GM10266 (cell line): ENCODE measurements around the gene GET4.

Experiments
- DNase-seq: peaks from one replicate; pipeline ENCODE4 v3.0.0; 2012; ENCODE audit errors: extremely low spot score
- CTCF ChIP-seq: IDR thresholded peaks from 2 replicates; pipeline ENCODE4 v1.5.1; 2012; ENCODE audit warnings: mild to moderate bottlenecking, low read depth; ENCODE audit not compliant: control insufficient read depth, insufficient read depth; ENCODE audit errors: missing control alignments

GET4 gene

DNA sequence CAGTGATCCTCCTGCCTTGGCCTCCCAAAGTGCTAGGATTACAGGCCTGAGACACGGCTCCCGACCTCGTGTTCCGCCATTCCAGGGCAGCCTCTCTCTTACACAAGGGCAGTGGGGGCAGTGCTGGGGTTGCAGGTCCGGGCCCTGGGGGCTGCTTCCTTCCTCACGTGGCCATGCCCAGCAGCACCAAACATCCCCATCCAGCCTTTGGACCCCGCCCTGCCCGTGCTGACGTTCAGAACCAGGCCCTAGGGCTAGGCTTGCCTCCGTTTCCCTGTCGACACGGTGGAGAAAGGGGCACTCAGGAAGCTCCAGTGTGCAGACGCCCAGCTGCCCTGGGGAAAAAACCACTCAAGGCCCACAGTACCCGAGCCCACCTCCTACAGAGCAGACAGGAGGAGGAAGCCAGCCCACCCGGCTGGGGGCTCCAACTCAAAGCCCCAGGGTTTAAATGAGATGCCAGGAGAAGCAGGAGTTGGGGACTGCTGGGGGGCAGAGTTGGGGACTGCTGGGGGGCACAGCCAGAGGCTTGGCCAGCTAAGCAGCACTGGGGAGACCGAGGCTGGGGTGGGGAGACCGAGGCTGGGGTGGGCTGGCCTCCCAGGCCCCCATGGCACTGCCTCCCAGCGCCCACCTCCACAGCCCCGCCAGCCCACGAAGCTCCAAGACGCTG, 42.2 kb downstream of the GET4 start:
- TF ChIP-seq CTCF: no peak
- no peak for DNase-seq

DNA sequence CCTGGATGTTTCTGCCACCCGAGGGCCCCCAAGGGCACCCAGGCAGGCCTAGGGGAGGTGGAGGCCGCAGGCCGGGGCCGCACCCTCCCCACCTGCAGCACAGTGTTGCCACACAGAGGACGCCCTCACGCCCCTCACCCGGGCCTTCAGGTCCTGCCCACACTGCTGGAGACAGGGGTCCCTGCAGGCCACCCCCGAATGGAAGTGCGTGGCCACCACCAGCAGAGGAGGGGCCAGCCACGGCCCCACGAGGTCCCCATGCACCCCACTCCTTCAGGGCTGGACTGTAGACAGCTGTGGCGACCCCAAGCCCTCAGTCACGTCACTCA, 42.7 kb downstream of the GET4 start:
- no peak for TF ChIP-seq CTCF
- no peak for DNase-seq

- no peak for TF ChIP-seq CTCF
- no peak for DNase-seq
Measured at GRCh38 chr7:919924-920341, 43.6 kb downstream of the GET4 start.

DNA sequence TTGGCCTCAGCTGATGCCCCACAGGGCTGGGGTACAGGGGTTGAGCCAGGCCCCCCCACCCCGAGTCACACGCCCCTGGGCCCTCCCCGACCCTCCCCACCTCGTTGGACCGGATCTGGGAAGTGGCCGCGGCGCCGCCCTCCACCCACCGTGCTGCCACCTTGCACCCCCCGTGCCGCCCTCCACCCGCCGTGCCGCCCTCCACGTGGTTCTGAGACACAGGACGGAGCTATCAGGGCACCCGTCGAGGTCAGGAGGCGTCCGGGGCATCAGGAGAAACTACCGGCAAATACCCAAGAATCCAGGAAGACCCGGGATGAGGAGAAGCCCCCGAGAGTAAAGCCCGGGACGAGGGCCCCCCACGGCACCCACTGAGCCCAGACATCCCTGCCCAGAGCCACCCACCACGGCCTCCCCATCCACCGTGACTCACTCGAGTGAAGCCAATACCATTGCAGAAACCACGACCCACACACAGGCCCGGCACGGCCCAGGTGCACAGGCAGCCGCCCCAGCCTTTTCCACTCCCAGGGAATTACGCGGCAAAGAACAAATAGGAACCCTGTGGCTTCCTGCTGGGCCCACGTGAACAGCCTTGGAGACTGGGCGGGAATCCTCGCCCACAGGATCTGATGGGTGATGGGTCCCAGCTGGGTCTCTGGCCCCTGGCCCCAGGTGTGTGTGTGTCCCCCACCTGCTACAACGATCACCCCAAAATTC, 44.2 kb downstream of the GET4 start:
- no peak for DNase-seq
- TF ChIP-seq CTCF: no peak

DNA sequence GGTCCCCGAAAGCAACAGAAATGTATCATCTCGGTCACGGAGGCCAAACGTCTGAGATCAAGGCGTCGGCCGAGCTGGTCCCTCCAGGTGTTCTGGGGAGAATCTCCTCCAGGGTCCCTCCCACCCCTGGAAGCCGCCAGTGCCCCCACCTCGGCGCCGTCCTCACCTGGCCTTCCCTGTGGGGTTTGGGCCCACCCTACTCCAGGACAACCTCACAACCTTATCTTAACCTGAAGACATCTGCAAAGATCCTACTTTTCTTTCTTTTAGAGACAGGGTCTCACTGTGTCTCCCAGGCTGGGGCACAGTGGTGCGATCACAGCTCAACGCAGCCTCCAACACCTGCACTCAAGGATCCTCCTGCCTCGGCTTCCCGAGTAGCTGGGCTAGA, 44.7 kb downstream of the GET4 start:
- no peak for DNase-seq
- no peak for TF ChIP-seq CTCF

- no peak for DNase-seq
- no peak for TF ChIP-seq CTCF
Measured at GRCh38 chr7:921581-922333, 45.4 kb downstream of the GET4 start.
